ENCODE data around the gene CASS4.

Gene CASS4

GRCh38 chr20:56431471-56431870 lies 19.4 kb downstream of the CASS4 start:
- Histone ChIP-seq H2AFZ (ENCODE audit: low read length) (no peak overlapping the region), H2BK12ac (ENCODE audit: low read length) (no peak overlapping the region), H3K18ac (ENCODE audit: low read length) (no peak overlapping the region), H3K36me3 (replicated peaks in 1 of 2; ENCODE audit: control insufficient read depth in 2 of 2, insufficient read depth in 2 of 2, low read length in 2 of 2) (no peaks in the 10 kb centered on the region), H3K14ac (ENCODE audit: low read length) (no peak overlapping the region), H2BK120ac (ENCODE audit: low read depth, low read length) (no peak overlapping the region), H3K27ac (replicated peaks; ENCODE audit: low read length) (no peak overlapping the region), H4K91ac (ENCODE audit: low read depth, low read length, poor library complexity) (no peak overlapping the region), H3K9me3 (replicated peaks in 1 of 2; ENCODE audit: control insufficient read depth in 2 of 2, insufficient read depth in 1 of 2, low read depth in 1 of 2, low read length in 2 of 2) (no peaks in the 10 kb centered on the region), H2BK15ac (ENCODE audit: low read length) (no peak overlapping the region), H3K27me3 (ENCODE audit: control insufficient read depth in 3 of 3, insufficient read depth in 3 of 3, low read depth in 1 of 3, low read length in 3 of 3) (no peaks in the 10 kb centered on the region), H3K4me3 (ENCODE audit: low read length in 2 of 2) (no peak overlapping the region), H3K4ac (ENCODE audit: low read length) (no peak overlapping the region), H3K23ac (ENCODE audit: low read depth, low read length, poor library complexity) (no peak overlapping the region), H4K8ac (ENCODE audit: low read depth, low read length) (no peak overlapping the region), H3K9ac (ENCODE audit: low read depth, low read length, poor library complexity) (no peak overlapping the region), H3K4me2 (ENCODE audit: insufficient read depth, low read length, poor library complexity, severe bottlenecking) (no peak overlapping the region), H2AK5ac (ENCODE audit: low read depth, low read length) (no peak overlapping the region), H3K79me1 (ENCODE audit: low read depth, low read length) (no peaks in the 10 kb centered on the region), H2BK5ac (ENCODE audit: low read length) (no peak overlapping the region), H3K4me1 (ENCODE audit: control insufficient read depth in 2 of 2, insufficient read depth in 1 of 2, low read depth in 1 of 2, low read length in 2 of 2) (no peaks in the 10 kb centered on the region)
- no CpG with 5 or more reads among the region's 3 CpGs for whole genome bisulfite sequencing, 2 donors (ENCODE audit: extremely low coverage in 2 of 2, insufficient read length in 2 of 2, insufficient replicate concordance in 1 of 2)
- no peak for DNase-seq (ENCODE audit: low spot score)

DNA sequence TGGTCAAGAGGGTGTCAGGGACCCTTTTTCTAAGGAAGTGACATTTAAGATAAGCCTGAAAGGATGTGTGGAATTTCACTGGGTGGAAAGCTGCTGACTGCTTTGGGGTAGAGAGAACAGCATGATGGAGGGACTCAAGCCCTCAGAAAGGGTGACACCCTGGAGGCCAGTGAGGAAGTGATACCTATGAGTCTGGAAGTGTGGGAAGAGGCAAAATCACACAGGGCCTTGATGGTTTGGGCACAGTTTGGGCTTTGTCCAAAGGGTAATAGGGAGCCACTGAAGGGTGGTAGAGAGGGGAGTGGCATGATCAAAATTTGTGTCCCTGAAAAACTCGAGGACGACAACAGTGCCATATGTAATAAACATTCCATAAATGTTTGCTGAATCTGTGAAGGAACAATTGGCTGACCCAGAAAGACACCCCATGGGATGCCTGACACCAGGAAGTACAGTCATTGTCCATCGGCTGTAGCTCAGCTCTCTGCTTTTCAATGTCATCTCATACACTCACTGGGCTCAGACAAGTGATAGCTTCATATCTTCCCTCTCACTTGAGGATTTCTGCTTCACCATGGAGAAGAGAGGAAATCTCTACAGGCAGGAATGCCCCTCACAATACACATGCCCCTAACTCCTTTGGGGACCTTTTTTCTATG lies 21.3 kb downstream of the CASS4 start:
- Histone ChIP-seq H4K91ac (ENCODE audit: low read depth, low read length, poor library complexity) (no peak overlapping the region), H3K27me3 (ENCODE audit: control insufficient read depth in 3 of 3, insufficient read depth in 3 of 3, low read depth in 1 of 3, low read length in 3 of 3) (no peaks in the 10 kb centered on the region), H3K79me1 (ENCODE audit: low read depth, low read length) (no peaks in the 10 kb centered on the region), H3K27ac (replicated peaks; ENCODE audit: low read length) (no peak overlapping the region), H3K4ac (ENCODE audit: low read length) (no peak overlapping the region), H2AK5ac (ENCODE audit: low read depth, low read length) (no peak overlapping the region), H3K18ac (ENCODE audit: low read length) (no peak overlapping the region), H2BK15ac (ENCODE audit: low read length) (no peak overlapping the region), H4K8ac (ENCODE audit: low read depth, low read length) (no peak overlapping the region), H3K9me3 (replicated peaks in 1 of 2; ENCODE audit: control insufficient read depth in 2 of 2, insufficient read depth in 1 of 2, low read depth in 1 of 2, low read length in 2 of 2) (no peaks in the 10 kb centered on the region), H3K14ac (ENCODE audit: low read length) (no peak overlapping the region), H3K36me3 (replicated peaks in 1 of 2; ENCODE audit: control insufficient read depth in 2 of 2, insufficient read depth in 2 of 2, low read length in 2 of 2) (no peaks in the 10 kb centered on the region), H3K4me2 (ENCODE audit: insufficient read depth, low read length, poor library complexity, severe bottlenecking) (no peak overlapping the region), H3K4me3 (ENCODE audit: low read length in 2 of 2) (no peak overlapping the region), H3K23ac (ENCODE audit: low read depth, low read length, poor library complexity) (no peak overlapping the region), H2BK5ac (ENCODE audit: low read length) (no peak overlapping the region), H2BK120ac (ENCODE audit: low read depth, low read length) (no peak overlapping the region), H3K9ac (ENCODE audit: low read depth, low read length, poor library complexity) (no peak overlapping the region), H2BK12ac (ENCODE audit: low read length) (no peak overlapping the region), H3K4me1 (ENCODE audit: control insufficient read depth in 2 of 2, insufficient read depth in 1 of 2, low read depth in 1 of 2, low read length in 2 of 2) (no peaks in the 10 kb centered on the region), H2AFZ (ENCODE audit: low read length) (peak overlapping the region; percentile 75)
- WGBS, 2 donors (ENCODE audit: extremely low coverage in 2 of 2, insufficient read length in 2 of 2, insufficient replicate concordance in 1 of 2): no CpG with 5 or more reads among the region's 3 CpGs
- no peak for DNase-seq (ENCODE audit: low spot score)

GRCh38 chr20:56433880-56434255 lies 21.8 kb downstream of the CASS4 start:
- H2AK5ac ChIP-seq (ENCODE audit: low read depth, low read length): no peak overlapping the region
- peak overlapping the region; percentile 75 for H2AFZ ChIP-seq (ENCODE audit: low read length)
- H4K8ac ChIP-seq (ENCODE audit: low read depth, low read length): no peak overlapping the region
- H3K4me3 ChIP-seq (ENCODE audit: low read length in 2 of 2): no peak overlapping the region
- H3K4me2 ChIP-seq (ENCODE audit: insufficient read depth, low read length, poor library complexity, severe bottlenecking): no peak overlapping the region
- no peak overlapping the region for H3K9ac ChIP-seq (ENCODE audit: low read depth, low read length, poor library complexity)
- no peaks in the 10 kb centered on the region for H3K27me3 ChIP-seq (ENCODE audit: control insufficient read depth in 3 of 3, insufficient read depth in 3 of 3, low read depth in 1 of 3, low read length in 3 of 3)
- no peak overlapping the region for H2BK120ac ChIP-seq (ENCODE audit: low read depth, low read length)
- no peak for DNase-seq (ENCODE audit: low spot score)
- H3K36me3 ChIP-seq (replicated peaks in 1 of 2; ENCODE audit: control insufficient read depth in 2 of 2, insufficient read depth in 2 of 2, low read length in 2 of 2): no peaks in the 10 kb centered on the region
- no peaks in the 10 kb centered on the region for H3K4me1 ChIP-seq (ENCODE audit: control insufficient read depth in 2 of 2, insufficient read depth in 1 of 2, low read depth in 1 of 2, low read length in 2 of 2)
- no peak overlapping the region for H3K23ac ChIP-seq (ENCODE audit: low read depth, low read length, poor library complexity)
- H3K27ac ChIP-seq (replicated peaks; ENCODE audit: low read length): no peak overlapping the region
- no peak overlapping the region for H2BK5ac ChIP-seq (ENCODE audit: low read length)
- H3K14ac ChIP-seq (ENCODE audit: low read length): no peak overlapping the region
- no CpG with 5 or more reads among the region's 6 CpGs for WGBS, 2 donors (ENCODE audit: extremely low coverage in 2 of 2, insufficient read length in 2 of 2, insufficient replicate concordance in 1 of 2)
- no peak overlapping the region for H2BK15ac ChIP-seq (ENCODE audit: low read length)
- H3K79me1 ChIP-seq (ENCODE audit: low read depth, low read length): no peaks in the 10 kb centered on the region
- H4K91ac ChIP-seq (ENCODE audit: low read depth, low read length, poor library complexity): no peak overlapping the region
- no peak overlapping the region for H3K4ac ChIP-seq (ENCODE audit: low read length)
- H3K18ac ChIP-seq (ENCODE audit: low read length): no peak overlapping the region
- H2BK12ac ChIP-seq (ENCODE audit: low read length): no peak overlapping the region
- H3K9me3 ChIP-seq (replicated peaks in 1 of 2; ENCODE audit: control insufficient read depth in 2 of 2, insufficient read depth in 1 of 2, low read depth in 1 of 2, low read length in 2 of 2): no peaks in the 10 kb centered on the region

DNA sequence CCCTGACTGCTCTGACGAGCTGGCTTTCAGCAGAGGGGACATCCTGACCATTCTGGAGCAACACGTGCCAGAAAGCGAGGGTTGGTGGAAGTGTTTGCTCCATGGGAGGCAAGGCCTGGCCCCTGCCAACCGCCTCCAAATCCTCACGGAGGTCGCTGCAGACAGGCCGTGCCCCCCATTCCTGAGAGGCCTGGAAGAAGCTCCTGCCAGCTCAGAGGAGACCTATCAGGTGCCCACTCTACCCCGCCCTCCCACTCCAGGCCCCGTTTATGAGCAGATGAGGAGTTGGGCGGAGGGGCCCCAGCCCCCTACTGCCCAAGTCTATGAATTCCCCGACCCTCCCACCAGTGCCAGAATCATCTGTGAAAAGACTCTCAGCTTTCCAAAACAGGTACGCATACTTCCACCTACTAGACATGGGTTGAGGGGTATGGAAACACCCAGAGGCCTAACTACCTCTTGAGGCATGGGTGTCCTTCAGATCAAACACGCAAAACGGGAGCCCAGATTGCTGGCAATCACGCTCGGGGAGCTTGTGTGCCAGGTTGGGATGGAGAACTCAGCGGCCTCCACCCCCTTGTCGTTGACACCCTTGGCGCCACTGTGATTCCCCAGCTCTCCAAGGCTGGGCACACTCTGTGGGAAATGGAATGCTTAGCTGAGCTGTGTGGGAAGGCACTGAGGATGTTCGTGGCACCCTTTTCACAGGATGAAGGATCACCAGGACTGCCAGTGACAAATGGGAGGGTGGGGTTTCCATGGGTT lies 25.3 kb downstream of the CASS4 start:
- H3K27ac ChIP-seq (replicated peaks; ENCODE audit: low read length): no peak overlapping the region

More for the DNA sequence above, 25.3 kb downstream of the CASS4 start:
- no peak overlapping the region for H3K4me2 ChIP-seq (ENCODE audit: insufficient read depth, low read length, poor library complexity, severe bottlenecking)
- no peaks in the 10 kb centered on the region for H3K79me1 ChIP-seq (ENCODE audit: low read depth, low read length)
- no peak overlapping the region for H2AFZ ChIP-seq (ENCODE audit: low read length)
- no peak for DNase-seq (ENCODE audit: low spot score)
- WGBS, 2 donors (ENCODE audit: extremely low coverage in 2 of 2, insufficient read length in 2 of 2, insufficient replicate concordance in 1 of 2): no CpG with 5 or more reads among the region's 20 CpGs
- H3K14ac ChIP-seq (ENCODE audit: low read length): peak overlapping the region; percentile 71
- H3K18ac ChIP-seq (ENCODE audit: low read length): no peak overlapping the region
- no peak overlapping the region for H3K4ac ChIP-seq (ENCODE audit: low read length)
- no peak overlapping the region for H2AK5ac ChIP-seq (ENCODE audit: low read depth, low read length)
- H3K23ac ChIP-seq (ENCODE audit: low read depth, low read length, poor library complexity): no peak overlapping the region
- H2BK120ac ChIP-seq (ENCODE audit: low read depth, low read length): no peak overlapping the region
- H3K27me3 ChIP-seq (ENCODE audit: control insufficient read depth in 3 of 3, insufficient read depth in 3 of 3, low read depth in 1 of 3, low read length in 3 of 3): no peaks in the 10 kb centered on the region
- H3K9me3 ChIP-seq (replicated peaks in 1 of 2; ENCODE audit: control insufficient read depth in 2 of 2, insufficient read depth in 1 of 2, low read depth in 1 of 2, low read length in 2 of 2): no peaks in the 10 kb centered on the region
- no peak overlapping the region for H2BK15ac ChIP-seq (ENCODE audit: low read length)
- no peak overlapping the region for H2BK12ac ChIP-seq (ENCODE audit: low read length)
- no peak overlapping the region for H2BK5ac ChIP-seq (ENCODE audit: low read length)
- peak overlapping the region; percentile 44 for H3K9ac ChIP-seq (ENCODE audit: low read depth, low read length, poor library complexity)
- no peak overlapping the region for H4K8ac ChIP-seq (ENCODE audit: low read depth, low read length)
- no peaks in the 10 kb centered on the region for H3K36me3 ChIP-seq (replicated peaks in 1 of 2; ENCODE audit: control insufficient read depth in 2 of 2, insufficient read depth in 2 of 2, low read length in 2 of 2)
- H3K4me1 ChIP-seq (ENCODE audit: control insufficient read depth in 2 of 2, insufficient read depth in 1 of 2, low read depth in 1 of 2, low read length in 2 of 2): no peaks in the 10 kb centered on the region
- H3K4me3 ChIP-seq (ENCODE audit: low read length in 2 of 2): no peak overlapping the region
- H4K91ac ChIP-seq (ENCODE audit: low read depth, low read length, poor library complexity): no peak overlapping the region
